Measurements from ENCODE around the gene PPBP. TPM values are rescaled to one million over a fixed set of nuclear protein-coding genes. Genes with fewer than 3 reads are reported as not detected.

The PPBP gene, protein sequence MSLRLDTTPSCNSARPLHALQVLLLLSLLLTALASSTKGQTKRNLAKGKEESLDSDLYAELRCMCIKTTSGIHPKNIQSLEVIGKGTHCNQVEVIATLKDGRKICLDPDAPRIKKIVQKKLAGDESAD
- total RNA-seq, result 4.1 TPM

DNA sequence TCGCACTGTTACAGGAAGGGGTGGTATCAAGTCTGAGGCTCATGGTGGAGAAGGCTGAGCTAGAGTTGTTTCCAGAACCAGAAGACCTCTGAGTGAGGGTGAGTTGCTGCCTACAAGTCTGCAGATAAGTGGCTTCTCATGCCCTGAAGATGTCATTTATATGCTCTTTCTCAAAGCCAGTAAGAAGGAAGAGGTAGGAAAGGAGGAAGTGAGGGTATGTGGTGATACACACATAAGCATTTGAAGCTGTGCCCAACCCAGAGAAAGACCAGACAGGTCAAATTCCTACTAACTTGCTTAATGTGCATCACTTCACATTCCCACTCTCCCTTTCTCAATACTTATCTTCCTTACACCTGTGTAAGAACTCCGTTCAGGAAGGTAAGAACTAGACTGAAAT, at the start of gene PPBP:
Gene PPBP (minus strand): TSS at position 130 of the 400 bp plus-strand sequence. CDS start 87 bp downstream, at position 43.
- DNase-seq (ENCODE audit: low spot score in 2 of 2), result no peak
- FAIRE-seq, result no peak

DNA sequence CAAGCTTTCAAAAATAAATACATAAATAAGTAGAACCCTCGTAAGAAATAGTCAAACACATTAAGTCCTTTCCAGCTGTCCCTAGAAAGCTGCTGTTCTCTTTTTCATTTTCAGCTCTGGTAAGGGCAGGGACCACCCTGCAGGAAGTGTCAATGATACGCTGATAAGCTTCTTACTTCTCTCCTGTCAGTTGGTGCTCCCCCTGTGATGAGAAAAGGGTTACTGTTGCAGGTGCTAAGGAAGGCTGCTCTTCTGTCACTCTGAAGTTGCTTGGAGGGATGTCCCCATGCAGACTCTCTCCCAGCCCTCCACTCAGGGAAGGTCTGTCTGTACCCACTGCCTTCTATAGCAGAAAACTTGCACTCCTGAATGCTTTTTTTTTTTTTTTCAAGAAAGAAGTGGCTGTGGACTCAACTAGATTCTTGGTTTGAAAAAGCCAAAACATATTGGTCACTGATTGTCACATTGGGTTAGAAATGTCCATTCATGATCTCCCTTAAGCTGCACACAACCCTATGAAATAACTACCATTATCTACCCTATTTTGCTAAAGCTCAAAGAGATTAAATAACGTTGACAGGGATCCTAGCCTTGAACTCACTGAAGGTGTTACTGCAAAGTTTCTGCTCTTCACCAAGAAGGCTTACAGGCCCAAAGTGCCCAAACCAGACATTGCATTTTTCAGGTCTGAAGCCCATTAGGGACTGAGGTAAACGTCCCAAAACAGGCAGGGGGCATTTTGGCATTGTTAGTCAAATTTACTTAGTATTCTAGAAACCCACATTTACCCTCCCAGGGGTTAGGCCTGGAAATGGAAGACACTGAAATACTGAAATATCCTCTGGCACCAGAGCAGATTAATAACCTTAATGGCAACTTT, 49.3 kb upstream of the PPBP start:
- DNase-seq (ENCODE audit: low spot score in 2 of 2) (no peak), FAIRE-seq (no peak)

DNA sequence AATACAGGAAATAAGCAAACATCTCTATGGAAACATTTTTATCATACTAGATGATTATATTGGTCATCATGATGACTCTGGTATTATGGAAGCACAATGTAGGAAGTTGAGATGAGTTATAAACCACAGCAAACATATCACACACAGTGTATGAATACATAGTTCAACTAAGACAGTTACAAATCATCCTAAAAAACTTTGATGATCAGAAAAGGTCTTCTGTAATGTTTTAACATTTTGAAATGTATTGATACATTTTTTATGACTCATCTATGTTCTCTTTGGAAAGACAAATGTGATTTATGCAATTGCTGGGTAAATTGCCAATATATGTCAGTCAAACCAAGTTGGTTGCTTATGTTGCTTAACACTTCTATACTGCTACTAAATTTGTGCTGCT, 45.7 kb upstream of the PPBP start:
- DNase-seq (ENCODE audit: low spot score in 2 of 2) (no peak), FAIRE-seq (no peak)

DNA sequence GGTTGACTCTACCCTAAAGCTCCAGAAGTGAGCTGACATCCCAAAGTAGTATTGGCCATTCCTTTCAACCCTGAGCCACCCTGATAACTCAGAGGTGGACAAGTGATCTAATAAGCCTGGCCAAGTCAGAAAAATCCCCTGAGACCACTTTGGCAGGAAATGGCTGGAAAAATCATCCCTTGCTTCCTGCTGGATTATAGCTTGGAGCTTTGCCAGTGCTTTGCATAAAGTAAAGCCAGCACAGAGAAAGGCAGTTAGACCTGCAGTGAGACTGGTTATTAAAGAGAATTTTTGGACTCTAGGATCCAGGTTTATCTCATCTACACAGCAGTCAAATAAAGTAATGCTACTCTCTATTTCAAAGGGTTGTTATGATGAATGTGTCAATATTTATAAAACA, 44.1 kb upstream of the PPBP start:
- DNase-seq (ENCODE audit: low spot score in 2 of 2) (no peak), FAIRE-seq (no peak)

DNA sequence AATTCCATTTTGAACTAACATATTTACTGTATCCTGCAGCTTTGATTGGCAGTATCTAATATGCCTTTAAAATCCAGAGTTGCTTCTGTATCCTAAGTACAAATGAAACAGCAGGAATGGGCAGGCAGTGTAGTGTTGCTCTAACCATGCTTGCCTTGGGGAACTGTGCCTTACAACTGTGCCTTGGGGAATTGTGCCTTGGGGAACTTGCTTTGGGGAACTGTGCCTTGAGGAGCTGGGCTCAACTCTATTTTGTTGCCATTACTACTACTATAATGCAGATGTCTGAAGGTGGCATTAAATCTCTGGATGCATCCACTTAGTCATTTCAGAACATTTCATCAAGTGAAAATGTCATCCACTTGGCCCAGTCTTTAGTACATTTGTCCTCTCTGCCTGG, 43.6 kb upstream of the PPBP start:
- DNase-seq (ENCODE audit: low spot score in 2 of 2) (no peak), FAIRE-seq (no peak)

- DNase-seq (ENCODE audit: low spot score in 2 of 2), result no peak
- no peak for FAIRE-seq
Observed at GRCh38 chr4:74030285-74030684, 42.3 kb upstream of the PPBP start.

GRCh38 chr4:74028504-74028903, 40.5 kb upstream of the PPBP start:
- FAIRE-seq, result no peak

DNA sequence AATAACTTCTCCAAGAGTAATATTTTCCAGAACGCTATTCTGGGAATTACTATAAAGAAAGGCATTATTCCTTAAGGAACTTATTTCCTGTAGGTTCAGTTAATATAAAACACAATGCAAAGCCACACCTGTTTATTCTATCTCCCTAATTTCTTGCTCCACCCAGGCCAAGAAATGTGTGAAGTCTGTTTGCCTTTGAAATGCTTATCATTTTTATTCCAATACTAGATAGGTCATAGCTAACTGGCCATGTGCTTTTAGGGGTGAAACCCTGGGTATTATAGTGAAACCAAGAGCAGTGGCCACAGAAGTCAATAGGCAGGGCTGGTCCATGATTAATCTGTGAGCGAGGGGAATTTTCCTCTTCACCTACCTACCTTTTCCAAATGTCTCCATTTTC, 35.7 kb upstream of the PPBP start:
- DNase-seq (ENCODE audit: low spot score in 2 of 2) (no peak), FAIRE-seq (no peak)

More at GRCh38 chr4:74028504-74028903, 40.5 kb upstream of the PPBP start:
- no peak for DNase-seq (ENCODE audit: low spot score in 2 of 2)

DNA sequence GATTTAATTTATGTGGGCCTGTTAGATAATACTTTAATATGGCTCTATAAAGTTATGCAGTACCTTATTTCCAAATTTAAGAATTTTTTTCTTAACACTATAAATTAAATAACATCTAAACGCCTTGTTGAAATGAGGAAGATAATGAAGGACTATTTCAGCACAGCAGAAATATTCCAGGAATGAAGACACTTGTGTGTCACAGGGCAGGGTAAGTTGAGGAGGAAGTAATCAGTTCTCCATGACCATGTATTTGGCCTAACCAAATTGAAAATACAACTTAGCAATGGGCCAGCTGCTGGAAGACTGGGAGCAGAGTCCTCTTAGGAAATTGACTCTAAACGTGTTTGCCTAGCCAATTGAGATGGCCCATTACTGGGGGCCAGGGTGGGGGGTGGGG, 33.6 kb upstream of the PPBP start:
- DNase-seq (ENCODE audit: low spot score in 2 of 2) (no peak), FAIRE-seq (no peak)

DNA sequence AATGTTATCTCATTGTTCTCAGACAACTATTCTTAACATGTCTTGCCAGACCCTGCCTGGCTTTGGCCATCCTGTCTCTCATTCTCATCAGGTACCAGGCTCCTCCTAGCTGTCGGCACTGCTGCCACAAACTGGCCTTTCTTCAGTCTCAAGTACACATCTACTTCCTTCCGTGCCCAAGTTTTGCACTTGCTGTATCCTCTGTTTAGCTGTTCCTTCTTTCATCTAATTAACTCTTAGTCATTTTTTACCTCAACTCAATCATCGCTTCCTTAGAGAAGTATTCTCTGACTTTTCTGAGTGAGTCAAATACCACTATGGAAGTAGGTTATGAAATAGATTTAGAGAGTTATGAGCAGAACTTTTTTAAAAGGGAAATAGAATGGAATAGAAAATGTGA, 30.8 kb upstream of the PPBP start:
- FAIRE-seq, result no peak
- DNase-seq (ENCODE audit: low spot score in 2 of 2), result no peak

GRCh38 chr4:74018116-74018515, 30.1 kb upstream of the PPBP start:
- no peak for DNase-seq (ENCODE audit: low spot score in 2 of 2)
- FAIRE-seq, result no peak

DNA sequence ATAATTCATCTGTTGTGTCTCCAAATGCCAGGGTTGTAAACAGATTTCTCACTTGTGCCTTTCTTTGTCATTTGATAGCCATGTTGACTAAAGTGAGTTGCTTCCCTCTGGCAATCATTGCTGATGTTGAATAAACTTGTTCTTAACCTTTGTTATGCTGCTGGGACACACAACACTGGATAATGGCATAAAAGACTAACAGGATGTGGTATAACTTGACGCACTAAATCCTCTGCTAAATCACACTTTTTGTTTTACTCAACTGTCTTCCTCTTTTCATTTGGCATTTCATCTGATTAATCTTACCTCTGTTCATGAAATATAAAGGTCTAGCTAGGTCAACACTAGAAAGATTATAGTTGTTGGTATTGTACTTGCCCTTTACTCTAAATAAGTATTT, 28.1 kb upstream of the PPBP start:
- DNase-seq (ENCODE audit: low spot score in 2 of 2), result no peak
- no peak for FAIRE-seq

DNA sequence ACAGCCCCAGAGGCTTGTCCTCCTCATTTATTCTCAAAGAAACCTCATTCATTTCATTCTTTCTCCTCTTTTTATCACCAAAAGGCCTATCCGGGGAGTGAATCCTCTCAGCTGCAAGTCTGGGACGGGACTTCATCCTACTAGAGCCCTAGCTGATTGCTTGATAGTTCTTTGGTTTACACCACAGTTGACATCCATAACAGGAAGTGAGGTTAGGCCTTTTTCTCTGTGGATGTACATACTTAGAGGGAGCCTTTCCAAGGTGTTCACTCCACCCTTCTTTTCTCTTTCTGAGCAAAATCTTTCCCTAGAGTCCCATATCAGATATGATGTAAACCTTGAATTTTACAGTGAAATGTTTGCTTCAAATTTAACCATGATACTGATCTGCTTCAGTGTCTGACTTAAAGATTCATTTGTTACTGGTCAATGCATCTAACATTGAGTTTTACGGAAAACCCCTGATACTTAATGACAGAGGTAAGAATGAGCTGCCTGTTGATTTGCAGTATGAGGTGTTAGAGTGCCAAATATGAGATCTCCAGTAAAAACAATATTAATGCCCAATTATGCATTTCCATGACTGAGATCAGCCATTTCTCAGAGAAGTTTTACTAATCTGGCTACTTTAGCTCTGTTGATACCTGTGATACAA, 27.3 kb upstream of the PPBP start:
- FAIRE-seq, result no peak

DNA sequence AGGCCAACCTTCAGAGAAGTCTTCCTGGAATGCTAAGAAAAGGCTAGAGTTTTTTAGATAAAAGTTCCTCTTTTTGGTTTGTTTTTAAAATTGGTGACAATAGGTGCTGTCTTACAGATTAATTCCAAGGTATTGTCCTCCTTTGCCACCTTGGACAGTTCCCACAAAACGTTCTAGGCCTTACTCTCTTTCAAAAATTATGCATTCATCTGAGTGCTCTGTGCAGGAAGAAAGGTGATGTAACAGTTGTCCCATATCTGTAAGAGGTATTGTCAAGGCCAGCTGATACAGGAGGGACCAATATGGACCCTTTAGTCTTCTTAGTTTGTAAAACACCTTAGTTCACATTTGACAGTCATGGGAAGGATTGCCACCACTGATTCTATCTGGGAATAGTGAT, 26.3 kb upstream of the PPBP start:
- FAIRE-seq (no peak), DNase-seq (ENCODE audit: low spot score in 2 of 2) (no peak)

More for the DNA sequence above, 27.3 kb upstream of the PPBP start:
- DNase-seq (ENCODE audit: low spot score in 2 of 2), result no peak

DNA sequence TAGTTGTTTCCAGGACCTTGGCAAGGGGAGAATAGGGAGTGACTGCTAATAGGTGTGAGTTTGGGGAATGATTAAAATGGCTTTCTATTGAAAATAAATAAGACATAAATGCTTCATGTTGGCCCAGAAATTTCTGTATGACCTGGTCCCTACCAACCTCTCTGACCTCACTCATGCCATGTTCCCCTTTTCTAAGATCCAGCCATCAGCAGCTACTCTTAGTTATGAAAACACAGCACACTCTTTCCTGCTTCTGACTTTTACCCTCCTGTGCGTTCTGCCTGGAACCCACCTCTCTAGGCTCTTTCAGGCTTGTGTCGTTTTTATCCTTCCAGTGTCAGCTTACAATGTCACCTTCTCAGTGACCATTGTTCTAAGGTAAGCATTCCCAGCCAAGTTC, 25.3 kb upstream of the PPBP start:
- DNase-seq (ENCODE audit: low spot score in 2 of 2), result no peak
- FAIRE-seq, result no peak

GRCh38 chr4:74012130-74012529, 24.1 kb upstream of the PPBP start:
- no peak for FAIRE-seq
- DNase-seq (ENCODE audit: low spot score in 2 of 2), result no peak

DNA sequence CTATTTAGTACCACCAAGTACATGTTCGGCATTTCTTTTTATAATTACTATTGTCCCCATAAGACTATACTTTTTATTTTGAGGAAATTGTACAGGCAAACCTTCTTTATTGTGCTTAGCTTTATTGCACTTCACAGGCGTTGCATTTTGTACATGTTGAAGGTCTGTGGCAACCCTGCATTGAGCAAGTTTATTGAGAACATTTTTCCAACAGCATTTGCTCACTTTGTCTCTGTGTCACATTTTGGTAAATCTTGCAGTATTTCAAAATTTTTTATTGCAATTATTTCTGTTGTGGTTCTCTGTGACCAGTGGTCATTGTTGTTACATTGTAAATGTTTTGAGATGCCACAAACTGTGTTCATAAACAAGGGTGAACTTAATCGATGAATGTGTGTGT, 21.3 kb upstream of the PPBP start:
- FAIRE-seq (no peak), DNase-seq (ENCODE audit: low spot score in 2 of 2) (no peak)

DNA sequence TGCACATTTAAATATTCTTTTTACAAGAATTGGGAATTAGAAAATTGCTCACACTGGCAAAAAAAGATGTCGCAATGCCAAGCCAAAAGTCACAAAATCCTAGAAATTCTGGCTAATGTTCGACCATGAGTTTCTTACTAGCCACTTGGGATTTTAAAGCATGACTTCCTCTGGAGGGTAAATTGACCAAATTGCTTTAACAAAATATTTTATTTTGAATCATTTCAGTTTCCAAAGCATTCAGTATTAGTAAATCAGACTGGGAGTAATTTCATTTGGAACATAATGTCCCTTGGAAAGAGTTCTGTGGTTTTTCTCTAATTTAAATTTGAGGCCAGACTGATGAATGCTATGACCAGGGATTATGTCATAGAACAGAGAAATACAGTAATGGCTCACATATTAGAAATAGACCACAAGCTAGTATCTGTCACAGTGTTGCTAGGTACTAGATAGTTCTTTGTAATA, 18.1 kb upstream of the PPBP start:
- FAIRE-seq, result no peak
- DNase-seq (ENCODE audit: low spot score in 2 of 2), result no peak

- FAIRE-seq (no peak), DNase-seq (ENCODE audit: low spot score in 2 of 2) (no peak)
Observed at GRCh38 chr4:74005528-74005927, 17.5 kb upstream of the PPBP start.

DNA sequence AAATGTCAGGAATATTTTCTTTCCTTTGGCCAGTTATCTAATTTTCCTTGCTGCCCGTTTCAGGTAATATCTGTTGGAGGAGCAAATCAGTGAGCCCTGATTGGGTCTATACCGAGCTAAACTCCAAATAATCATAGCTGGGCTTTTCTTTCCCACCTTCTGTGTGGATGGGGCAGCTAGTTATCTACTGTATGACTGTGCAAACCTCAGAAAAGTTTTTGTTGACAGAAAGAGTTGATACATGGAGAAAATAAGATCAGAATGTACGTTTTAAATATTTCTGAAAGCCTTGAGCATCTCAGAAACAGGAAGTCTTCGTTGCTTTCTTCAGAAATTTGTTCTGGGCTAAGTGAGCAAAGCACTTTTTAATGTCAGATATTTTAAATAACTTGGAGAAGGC, 16.7 kb upstream of the PPBP start:
- no peak for DNase-seq (ENCODE audit: low spot score in 2 of 2)
- no peak for FAIRE-seq

DNA sequence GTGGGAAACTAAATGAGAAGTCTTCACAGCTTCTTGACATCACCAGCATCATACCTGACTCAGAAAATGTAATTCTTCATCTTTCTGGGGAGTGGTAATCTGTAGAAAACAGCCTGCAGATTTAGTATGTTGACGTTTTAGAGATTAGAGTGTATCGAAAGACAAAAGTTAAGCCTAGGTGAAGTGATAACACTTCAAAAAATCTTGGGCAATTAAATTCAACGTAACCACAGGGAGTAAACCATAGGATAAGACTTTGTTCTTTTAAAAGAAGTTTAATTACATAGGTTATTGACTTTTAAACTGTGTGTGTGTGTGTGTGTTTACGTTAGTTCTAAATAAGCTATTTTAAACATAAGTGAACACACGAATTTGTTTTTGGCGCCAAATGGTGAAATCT, 12.3 kb upstream of the PPBP start:
- FAIRE-seq, result no peak
- no peak for DNase-seq (ENCODE audit: low spot score in 2 of 2)

Data from frontal cortex (tissue), 4 donors.